NOMO-1 treated with DMSO at 0.1 percent for 48 hours (cell line): ENCODE measurements around the gene OR4X2.
"Not testable (repeated sequence)": the region's sequence is repeated elsewhere in the genome, so short reads cannot be mapped to it uniquely, and the experiment has no call there.

Experiments used
- DNase-seq: peaks from one replicate; lab custom pipeline; 2025; ENCODE audit not compliant: unreplicated experiment; lab: John Stamatoyannopoulos, UW

OR4X2 gene, protein sequence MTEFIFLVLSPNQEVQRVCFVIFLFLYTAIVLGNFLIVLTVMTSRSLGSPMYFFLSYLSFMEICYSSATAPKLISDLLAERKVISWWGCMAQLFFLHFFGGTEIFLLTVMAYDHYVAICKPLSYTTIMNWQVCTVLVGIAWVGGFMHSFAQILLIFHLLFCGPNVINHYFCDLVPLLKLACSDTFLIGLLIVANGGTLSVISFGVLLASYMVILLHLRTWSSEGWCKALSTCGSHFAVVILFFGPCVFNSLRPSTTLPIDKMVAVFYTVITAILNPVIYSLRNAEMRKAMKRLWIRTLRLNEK

DNA sequence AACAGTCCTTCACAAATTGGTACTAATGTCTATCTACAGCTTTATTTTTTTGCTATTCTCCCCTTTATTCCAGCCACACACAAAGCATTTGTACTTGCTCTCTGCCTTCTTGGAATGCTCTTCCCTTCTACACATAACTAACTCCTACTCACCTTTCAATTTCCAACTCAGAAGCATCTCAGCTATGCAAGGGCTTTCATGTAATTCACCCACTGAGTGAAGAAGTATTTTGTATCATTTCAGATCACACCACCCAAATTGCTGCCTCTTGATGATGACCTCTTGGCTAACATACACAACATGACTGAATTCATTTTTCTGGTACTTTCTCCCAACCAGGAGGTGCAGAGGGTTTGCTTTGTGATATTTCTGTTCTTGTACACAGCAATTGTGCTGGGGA, at the start of gene OR4X2:
Gene OR4X2 (plus strand): TSS at position 301 of the 400 bp plus-strand sequence. CDS start 0 bp downstream, at position 301.
- no peak for DNase-seq

DNA sequence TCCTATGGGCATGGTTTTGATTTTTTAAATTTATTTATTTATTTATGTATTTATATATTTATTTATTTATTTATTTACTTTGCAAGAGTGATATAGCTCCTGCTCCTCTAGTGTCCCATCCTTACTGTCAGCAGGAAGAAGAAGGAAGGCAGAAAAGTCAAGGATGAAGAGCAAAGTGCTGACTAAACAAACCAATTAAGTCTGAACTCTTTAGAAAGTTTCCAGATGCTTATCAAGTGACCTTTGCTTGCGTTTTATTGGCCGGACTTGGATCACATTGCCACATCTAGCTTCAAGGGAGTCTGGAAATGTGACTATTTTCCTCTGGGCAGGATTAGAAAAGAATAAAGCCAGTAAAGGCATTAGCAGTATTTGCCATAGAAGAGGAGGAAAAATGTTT, 37.0 kb upstream of the OR4X2 start:
- no peak for DNase-seq

DNA sequence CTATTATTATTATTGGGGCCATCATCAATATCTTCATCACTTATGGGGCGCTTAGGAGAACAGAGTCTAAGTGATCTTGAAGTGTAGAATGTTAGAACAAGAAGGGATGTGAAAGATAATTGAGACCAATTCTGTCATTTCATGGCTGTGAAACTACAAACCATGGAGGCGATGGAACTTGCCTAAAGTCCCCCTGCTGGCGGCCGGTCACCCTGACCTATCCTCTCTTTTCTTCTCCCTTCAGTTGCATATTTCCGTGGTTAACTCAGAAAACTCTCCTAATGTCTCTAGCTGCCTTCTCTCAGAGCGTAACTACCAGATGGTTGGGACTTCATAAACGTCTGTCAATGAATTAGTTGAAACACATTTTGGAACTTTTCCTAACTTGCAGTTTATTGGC, 34.9 kb upstream of the OR4X2 start:
- no peak for DNase-seq

DNA sequence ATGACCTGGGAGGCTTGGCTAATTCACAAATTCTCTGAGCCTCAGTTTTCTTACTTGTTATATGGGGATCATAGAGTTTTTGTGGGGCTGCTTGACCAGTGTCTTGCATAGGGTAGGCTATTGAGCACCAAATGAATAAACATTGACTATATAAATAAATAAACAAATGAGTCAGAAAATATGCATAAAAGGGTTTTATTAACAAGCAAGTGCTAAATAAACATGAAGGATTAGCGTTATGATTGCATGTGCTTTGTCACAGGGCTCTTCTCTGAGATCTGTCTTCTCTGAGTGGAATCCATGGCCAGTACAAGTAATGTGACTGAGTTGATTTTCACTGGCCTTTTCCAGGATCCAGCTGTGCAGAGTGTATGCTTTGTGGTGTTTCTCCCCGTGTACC, 28.4 kb upstream of the OR4X2 start, which contains the start of gene OR4B1:
Gene OR4B1 (plus strand): TSS at position 301 of the 400 bp plus-strand sequence. CDS start 0 bp downstream, at position 301.
- DNase-seq, result no peak

DNA sequence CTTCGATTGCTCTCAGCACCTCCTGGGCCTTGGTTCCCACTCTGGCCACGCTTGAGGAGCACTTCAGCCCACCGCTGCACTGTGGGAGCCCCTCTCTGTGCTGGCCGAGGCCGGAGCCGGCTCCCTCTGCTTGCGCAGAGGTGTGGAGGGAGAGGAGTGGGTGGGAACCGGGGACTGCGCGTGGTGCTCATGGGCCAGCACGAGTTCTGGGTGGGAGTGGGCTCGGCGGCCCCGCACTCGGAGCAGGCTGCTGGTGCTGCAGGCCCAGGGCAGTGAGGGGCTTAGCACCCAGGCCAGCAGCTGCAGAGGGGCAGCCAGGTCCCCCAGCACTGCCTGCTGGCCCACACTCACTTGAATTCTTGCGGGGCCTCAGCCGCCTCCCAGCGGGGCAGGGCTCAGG, 16.1 kb upstream of the OR4X2 start:
- DNase-seq, result no peak

DNA sequence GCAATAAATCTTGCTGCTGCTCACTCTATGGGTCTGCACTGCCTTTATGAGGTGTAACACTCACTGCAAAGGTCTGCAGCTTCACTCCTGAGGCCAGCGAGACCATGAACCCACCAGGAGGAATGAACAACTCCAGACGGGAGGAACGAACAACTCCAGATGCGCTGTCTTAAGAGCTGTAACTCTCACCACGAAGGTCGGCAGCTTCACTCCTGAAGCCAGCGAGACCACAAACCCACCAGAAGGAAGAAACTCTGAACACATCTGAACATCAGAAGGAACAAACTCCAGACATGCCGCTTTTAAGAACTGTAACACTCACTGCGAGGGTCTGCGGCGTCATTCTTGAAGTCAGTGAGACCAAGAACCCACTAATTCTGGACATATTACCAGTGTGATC, 14.8 kb upstream of the OR4X2 start:
- DNase-seq, result not testable (repeated sequence)

DNA sequence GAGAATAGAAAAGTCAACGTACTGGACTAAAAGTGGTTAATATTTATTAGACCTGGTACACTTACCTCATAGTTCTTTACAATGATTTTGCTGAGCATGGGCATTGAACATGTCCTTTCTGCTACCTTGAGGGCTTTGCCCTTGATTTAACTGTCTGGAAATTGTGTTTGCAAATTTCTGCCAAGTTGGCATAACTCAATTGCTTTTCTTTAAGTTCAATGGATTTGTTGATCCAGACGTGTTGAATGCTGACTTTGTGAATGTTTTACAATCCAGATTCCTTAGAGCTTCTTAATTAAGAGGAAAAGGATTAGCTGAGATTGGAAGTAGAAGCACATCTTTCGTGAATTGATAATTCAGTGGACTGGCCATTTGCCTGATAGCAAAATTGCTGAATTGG, 7.2 kb upstream of the OR4X2 start:
- DNase-seq, result no peak

DNA sequence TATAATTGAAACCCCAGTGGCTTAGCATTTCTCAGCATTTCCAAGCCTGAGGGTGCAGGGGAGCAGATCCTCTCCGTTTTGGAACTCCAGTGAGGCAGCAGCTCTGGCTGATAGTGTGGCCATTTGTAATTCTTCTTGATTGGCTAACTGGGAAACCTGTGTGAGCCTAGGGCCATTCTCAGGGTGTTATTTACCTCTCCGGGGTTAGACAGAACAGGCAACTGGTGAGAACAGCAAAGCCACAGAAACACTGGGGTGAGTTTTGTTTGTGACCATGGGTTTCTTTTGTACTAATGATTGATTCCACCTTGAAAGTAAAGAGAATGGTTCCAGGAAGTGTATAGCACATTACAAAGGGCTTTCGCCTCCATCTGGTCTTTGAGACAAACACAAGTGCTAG, 2.4 kb upstream of the OR4X2 start:
- no peak for DNase-seq

DNA sequence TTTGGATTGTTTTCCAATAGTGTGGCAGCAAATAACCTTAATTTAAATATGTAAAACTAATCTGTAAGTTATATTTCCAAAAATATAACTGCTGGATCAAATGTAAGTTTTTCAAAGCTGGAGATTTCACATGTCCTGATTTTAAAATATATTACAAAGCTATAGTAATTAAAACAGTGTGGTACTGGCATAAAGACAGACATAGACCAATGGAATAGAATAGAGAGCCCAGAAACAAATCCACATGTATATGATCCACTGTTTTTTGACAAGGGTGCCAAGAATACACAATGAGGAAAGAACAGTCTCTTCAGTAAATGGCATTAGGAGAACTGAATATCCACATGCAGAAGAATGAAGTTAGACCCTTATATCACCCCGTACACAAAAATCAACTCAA, 4.0 kb downstream of the OR4X2 start:
- no peak for DNase-seq

DNA sequence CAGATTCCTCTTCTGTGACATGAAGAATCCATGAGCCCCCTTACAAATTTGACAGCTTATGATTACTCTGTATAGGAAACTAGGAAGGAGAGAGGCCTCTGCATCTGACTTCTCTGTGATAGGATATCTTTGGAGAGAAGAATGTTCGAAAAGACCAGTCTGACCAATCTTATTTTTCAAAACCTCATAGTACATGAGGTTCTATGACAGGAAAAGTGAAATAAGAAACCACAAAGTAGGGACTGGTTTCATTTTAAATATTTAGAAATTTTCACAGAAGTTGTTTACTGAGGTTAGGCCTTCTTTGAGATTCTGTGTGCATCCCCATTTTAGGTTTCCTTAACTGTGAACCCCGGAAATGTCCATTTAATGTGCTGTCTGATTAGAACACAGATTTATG, 16.7 kb downstream of the OR4X2 start:
- DNase-seq, result no peak

DNA sequence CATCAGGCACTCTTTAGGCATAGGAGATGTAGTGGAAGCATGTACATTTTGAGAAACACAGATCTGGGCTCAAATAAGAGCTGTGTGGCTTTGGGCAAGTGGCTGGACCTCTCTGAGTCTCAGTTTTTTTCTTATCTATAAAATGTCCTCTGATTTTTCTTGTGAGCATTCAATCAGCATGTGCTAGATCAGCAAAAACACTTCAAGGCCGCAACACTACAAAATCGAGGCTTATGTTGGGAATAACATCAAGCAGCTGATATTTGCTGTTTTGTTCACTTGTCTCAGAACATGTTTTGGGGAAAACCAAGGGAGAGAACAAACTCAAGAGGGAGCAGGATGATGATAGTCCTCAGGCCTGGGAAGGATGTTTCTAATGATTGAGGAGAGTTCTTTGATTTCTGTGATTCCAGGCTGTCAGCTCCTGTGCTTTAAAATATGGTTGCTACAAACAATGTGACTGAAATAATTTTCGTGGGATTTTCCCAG, 18.6 kb downstream of the OR4X2 start, which contains the start of gene OR4X1:
Gene OR4X1 (plus strand): TSS at position 439 of the 489 bp plus-strand sequence. CDS start 0 bp downstream, at position 439.
- DNase-seq, result no peak

DNA sequence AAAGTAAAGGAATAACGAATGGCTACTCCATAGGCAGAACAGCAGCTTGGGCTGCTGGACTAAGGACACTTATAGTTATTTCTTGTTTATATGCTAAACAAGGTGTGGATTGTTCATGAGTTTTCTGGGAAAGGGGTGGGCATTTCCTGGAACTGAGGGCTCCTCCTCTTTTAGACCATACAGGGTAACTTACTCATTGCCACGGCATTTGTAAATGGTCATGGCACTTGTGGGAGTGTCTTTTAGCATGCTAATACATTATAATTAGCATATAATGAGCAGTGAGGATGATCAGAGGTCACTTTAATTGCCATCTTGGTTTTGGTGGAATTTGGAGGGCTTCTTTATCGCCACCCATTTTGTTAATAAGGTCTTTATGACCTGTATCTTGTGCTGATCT, 25.7 kb downstream of the OR4X2 start:
- DNase-seq, result no peak

DNA sequence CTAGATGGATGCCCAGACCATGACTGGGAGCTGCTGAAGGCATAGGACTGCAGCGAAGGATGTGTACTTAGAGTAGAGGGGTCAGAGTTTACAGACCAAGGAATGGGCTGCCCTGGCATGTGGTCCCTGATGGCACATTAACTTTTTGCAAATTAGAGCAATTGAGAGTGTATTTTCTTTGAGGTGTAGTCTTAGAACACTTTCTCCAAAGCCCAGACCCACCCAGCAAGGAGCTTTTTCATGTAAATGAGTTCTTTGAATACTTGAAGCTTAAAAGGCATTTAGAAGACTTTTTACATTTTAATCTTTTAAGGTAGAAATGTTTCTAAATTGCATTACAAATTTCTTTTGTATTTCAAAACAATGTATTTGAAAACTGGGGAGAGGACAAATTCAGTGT, 27.7 kb downstream of the OR4X2 start:
- no peak for DNase-seq
